ENCODE results near the gene PARP9.

The PARP9 gene

GRCh38 chr3:122481390-122481789 is 82.7 kb downstream of the PARP9 start:
- Histone ChIP-seq H3K9ac (ENCODE audit: low read length) (no peak overlapping the region), H2AFZ (ENCODE audit: low read depth, low read length, severe bottlenecking) (no peak overlapping the region), H4K20me1 (ENCODE audit: low read depth, low read length) (no peaks in the 10 kb centered on the region), H3K9me2 (replicated peaks; ENCODE audit: insufficient read depth, low read length) (no peaks in the 10 kb centered on the region), H3K79me2 (ENCODE audit: insufficient read depth, low read length) (peaks cover 55% of the 10 kb centered on the region), H3K36me3 (ENCODE audit: low read length) (no peaks in the 10 kb centered on the region), H3K4me3 (ENCODE audit: insufficient read depth, low read length, poor library complexity, severe bottlenecking) (no peak overlapping the region), H3F3A (ENCODE audit: insufficient read depth) (no peaks in the 10 kb centered on the region), H3K27ac (ENCODE audit: low read depth, low read length) (no peak overlapping the region), H3K9me3 (ENCODE audit: insufficient read depth, low read length) (no peaks in the 10 kb centered on the region), H3K4me2 (ENCODE audit: low read depth, low read length, poor library complexity, severe bottlenecking) (no peak overlapping the region), H3K27me3 (ENCODE audit: low read length) (no peaks in the 10 kb centered on the region)
- TF ChIP-seq CTCF (IDR thresholded peaks at IDR 0.05; ENCODE audit: insufficient read depth, low read length, poor library complexity, severe bottlenecking) (no peak), EZH2phosphoT487 (conservative IDR thresholded peaks at IDR 0.05; ENCODE audit: low read length) (no peak)
